Measurements from ENCODE around the gene LRRC34.

DNA sequence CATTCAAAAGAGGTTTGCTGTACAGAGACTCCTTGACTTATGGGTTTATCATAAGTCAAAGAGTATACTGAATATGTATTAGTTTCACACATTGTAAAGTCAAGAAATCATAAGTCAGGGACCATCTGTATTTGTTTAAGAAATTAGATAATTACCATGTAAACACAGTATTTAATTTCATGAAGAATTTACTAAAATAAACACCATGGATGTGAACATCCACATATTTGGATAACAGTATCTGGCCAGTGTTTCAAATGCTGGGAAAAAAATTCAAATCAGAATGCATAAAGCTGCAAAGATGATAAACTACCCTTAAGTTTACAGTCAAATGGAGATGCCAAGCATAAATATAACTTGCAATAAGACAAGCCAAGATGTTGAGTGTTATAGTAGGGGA is 22.5 kb downstream of the LRRC34 start:
- TF ChIP-seq, protein P1, sequence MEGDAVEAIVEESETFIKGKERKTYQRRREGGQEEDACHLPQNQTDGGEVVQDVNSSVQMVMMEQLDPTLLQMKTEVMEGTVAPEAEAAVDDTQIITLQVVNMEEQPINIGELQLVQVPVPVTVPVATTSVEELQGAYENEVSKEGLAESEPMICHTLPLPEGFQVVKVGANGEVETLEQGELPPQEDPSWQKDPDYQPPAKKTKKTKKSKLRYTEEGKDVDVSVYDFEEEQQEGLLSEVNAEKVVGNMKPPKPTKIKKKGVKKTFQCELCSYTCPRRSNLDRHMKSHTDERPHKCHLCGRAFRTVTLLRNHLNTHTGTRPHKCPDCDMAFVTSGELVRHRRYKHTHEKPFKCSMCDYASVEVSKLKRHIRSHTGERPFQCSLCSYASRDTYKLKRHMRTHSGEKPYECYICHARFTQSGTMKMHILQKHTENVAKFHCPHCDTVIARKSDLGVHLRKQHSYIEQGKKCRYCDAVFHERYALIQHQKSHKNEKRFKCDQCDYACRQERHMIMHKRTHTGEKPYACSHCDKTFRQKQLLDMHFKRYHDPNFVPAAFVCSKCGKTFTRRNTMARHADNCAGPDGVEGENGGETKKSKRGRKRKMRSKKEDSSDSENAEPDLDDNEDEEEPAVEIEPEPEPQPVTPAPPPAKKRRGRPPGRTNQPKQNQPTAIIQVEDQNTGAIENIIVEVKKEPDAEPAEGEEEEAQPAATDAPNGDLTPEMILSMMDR (IDR thresholded peaks at IDR 0.05), result no peak
- TF ChIP-seq EZH2 (IDR thresholded peaks at IDR 0.05; ENCODE audit: borderline replicate concordance, insufficient read depth, low read depth, low read length, poor library complexity, severe bottlenecking), result no peak

Measured in B cell (primary cell).